Activated naive CD8-positive, alpha-beta T cell treated with anti-CD3 and anti-CD28 coated beads, Interleukin-2, amount 10 ng/mL, durations not matched to agents 7 days and 5 days (primary cell): ENCODE results near the gene SLC7A9. TPM values are rescaled to one million over a fixed set of nuclear protein-coding genes. Genes with fewer than 3 reads are reported as not detected.
"Not testable (repeated sequence)": the region's sequence is repeated elsewhere in the genome, so short reads cannot be mapped to it uniquely, and the experiment has no call there.

Experiments
- ATAC-seq: fragments of 150-1000 bp; cut with Tn5 transposase; one replicate; pipeline ENCODE4 v1.10.0; 2021; ENCODE audit warnings: low read depth, moderate library complexity
- POLR2A ChIA-PET: fragments of 350-600 bp; sonication (Branson Sonifier 250); formaldehyde crosslinking; loops from one replicate; lab custom pipeline; 2021; ENCODE audit warnings: antibody characterized with exemption; lab: Charles Lee
- DNase-seq: peaks from one replicate; pipeline ENCODE4 v3.0.0; 2021
- H3K27ac Mint-ChIP-seq: one replicate; pipeline ENCODE4 v1.8.0; 2022; ENCODE audit warnings: mild to moderate bottlenecking, mixed read lengths
- H3K27me3 Mint-ChIP-seq: one replicate; pipeline ENCODE4 v1.8.0; 2022; ENCODE audit warnings: mild to moderate bottlenecking, moderate library complexity, mixed read lengths
- H3K36me3 Mint-ChIP-seq: one replicate; pipeline ENCODE4 v1.8.0; 2021; ENCODE audit warnings: mild to moderate bottlenecking, mixed read lengths
- H3K4me1 Mint-ChIP-seq: one replicate; pipeline ENCODE4 v1.8.0; 2021; ENCODE audit warnings: mixed read lengths
- H3K4me3 Mint-ChIP-seq: one replicate; pipeline ENCODE4 v1.8.0; 2022; ENCODE audit warnings: mild to moderate bottlenecking, moderate library complexity, mixed read lengths
- H3K9me3 Mint-ChIP-seq: one replicate; pipeline ENCODE4 v1.8.0; 2021; ENCODE audit warnings: mixed read lengths
- total RNA-seq, 2 experiments: library from RNA; stranded (reverse); gene quantifications; one replicate each; pipeline ENCODE4 v1.2.3, GENCODE V29; 2021

The SLC7A9 gene
- total RNA-seq, 2 experiments from 2014 or later: 0.23 to 0.42 TPM

GRCh38 chr19:32895384-32895783 lies 25.8 kb upstream of the SLC7A9 start:
- Mint-ChIP-seq H3K27ac (no peak overlapping the region), H3K4me1 (peaks cover 5% of the 10 kb centered on the region), H3K27me3 (no peaks in the 10 kb centered on the region), H3K9me3 (peaks cover 26% of the 10 kb centered on the region), H3K36me3 (peaks cover 52% of the 10 kb centered on the region), H3K4me3 (no peak overlapping the region)
- ATAC-seq (no peak), DNase-seq (no peak)
- POLR2A ChIA-PET: no interaction called here

- Mint-ChIP-seq H3K27me3 (no peaks in the 10 kb centered on the region), H3K4me3 (no peak overlapping the region), H3K36me3 (peaks cover 40% of the 10 kb centered on the region), H3K27ac (no peak overlapping the region), H3K4me1 (peaks cover 5% of the 10 kb centered on the region), H3K9me3 (peaks cover 23% of the 10 kb centered on the region)
- DNase-seq: no peak
- POLR2A ChIA-PET: interaction anchor here (0.6 kb wide), 1 partner anchor 36 kb away, joined by 3 read pairs; no protein-coding TSS in a partner anchor
- ATAC-seq: no peak
Observed at GRCh38 chr19:32891609-32892008, 22.0 kb upstream of the SLC7A9 start.

DNA sequence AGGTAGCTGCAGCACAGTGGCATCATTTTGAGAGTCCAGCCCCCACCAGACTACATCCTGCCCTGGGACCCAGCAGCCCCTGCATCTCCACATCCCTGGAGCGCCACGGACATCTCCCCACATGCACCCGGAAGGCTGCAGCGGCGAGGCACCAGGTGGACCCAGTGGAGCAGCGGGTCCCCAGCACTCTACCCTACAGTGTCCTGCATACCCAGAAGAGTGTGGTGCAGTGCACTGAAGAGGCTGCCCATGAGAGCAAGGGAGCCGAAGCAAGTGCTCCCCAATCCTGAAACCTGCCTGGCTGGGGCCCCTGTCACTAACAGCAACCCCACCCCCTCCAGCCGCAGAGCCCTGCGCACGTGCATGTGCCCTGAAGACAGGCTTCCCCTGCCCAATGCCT lies 21.3 kb upstream of the SLC7A9 start:
- Mint-ChIP-seq H3K27ac (no peak overlapping the region), H3K4me1 (peaks cover 5% of the 10 kb centered on the region), H3K36me3 (peaks cover 38% of the 10 kb centered on the region), H3K27me3 (no peaks in the 10 kb centered on the region), H3K4me3 (no peak overlapping the region), H3K9me3 (peaks cover 23% of the 10 kb centered on the region)
- DNase-seq (no peak), ATAC-seq (no peak)
- POLR2A ChIA-PET: no interaction called here

GRCh38 chr19:32890326-32890725 lies 20.8 kb upstream of the SLC7A9 start:
- POLR2A ChIA-PET: no interaction called here
- H3K9me3 Mint-ChIP-seq: peaks cover 23% of the 10 kb centered on the region
- H3K4me1 Mint-ChIP-seq: peaks cover 4% of the 10 kb centered on the region
- no peaks in the 10 kb centered on the region for H3K27me3 Mint-ChIP-seq
- peaks cover 34% of the 10 kb centered on the region for H3K36me3 Mint-ChIP-seq
- no peak overlapping the region for H3K27ac Mint-ChIP-seq
- no peak for ATAC-seq
- no peak overlapping the region for H3K4me3 Mint-ChIP-seq
- DNase-seq: no peak

DNA sequence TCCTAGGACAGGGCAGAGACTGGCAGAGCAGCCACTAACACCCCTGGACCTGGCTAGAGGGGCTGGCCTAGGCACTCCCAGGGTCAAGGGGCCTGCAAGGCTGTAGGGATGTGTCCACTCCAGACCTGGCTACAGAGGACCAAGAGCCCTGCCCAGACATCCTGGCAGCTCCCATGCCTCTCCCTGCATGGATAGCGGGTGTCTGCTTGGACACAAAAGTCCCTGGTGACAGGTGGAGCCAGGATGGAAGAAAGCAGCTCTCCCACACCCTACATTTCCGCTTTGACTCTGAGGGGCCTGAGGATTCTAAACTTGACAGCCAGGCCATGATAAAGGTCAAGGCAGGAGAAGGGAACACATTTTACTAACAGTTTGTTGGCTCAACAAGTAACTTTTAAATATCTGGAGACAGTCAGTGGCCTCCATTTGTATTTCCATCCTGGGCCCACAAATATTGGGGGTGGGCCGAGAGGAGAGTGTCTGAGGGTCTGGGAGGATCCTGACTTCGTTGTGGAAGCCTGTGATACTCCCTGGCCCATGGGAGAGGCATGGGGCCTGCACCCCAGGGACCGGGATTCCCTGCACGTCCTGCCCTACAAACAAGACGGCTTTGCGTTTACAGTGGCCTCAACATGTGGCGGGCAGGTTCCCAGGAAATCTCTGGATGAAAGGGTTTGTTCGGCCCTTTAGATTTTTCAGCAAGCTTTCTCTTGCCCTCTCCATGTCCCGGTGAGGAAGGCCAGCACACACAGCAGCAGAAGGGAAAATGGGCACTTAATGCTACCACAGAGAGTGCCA lies 19.8 kb upstream of the SLC7A9 start:
- Mint-ChIP-seq H3K27me3 (no peaks in the 10 kb centered on the region), H3K36me3 (peaks cover 25% of the 10 kb centered on the region), H3K9me3 (peaks cover 18% of the 10 kb centered on the region), H3K27ac (no peak overlapping the region), H3K4me1 (no peaks in the 10 kb centered on the region), H3K4me3 (no peak overlapping the region)
- POLR2A ChIA-PET: no interaction called here
- DNase-seq (no peak), ATAC-seq (no peak)

DNA sequence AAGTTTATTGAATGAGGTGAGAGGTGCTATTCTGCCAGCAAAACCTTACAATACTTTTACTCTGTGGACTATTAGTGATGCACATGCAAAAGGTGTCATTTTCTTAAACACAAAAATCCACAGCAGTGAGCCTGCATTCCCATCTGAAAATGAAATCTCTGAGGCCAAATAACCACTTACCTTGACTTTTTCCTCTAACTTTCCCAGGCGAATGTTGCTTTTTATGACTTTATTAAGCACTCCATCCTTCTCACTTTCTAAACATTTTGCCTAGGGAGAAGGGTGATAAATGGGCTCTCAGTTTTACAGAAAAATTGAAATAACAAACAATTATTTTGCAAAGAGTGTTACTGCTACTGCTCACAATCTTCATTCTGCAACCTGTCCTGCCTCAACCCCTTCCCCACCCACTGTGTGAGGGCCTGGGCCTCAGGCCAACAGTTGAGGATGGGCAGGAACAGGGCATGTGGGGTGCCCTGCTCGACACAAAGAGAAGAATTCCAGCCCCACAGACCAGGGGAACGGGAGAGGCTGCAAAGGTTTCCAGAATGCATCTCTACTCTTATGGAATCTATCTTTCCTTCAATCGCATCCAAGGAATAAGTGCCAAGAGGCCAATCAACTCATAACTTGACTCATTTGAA lies 18.1 kb upstream of the SLC7A9 start:
- H3K27ac Mint-ChIP-seq: no peak overlapping the region
- peaks cover 10% of the 10 kb centered on the region for H3K9me3 Mint-ChIP-seq
- POLR2A ChIA-PET: no interaction called here
- ATAC-seq: no peak
- no peaks in the 10 kb centered on the region for H3K4me1 Mint-ChIP-seq
- no peak overlapping the region for H3K4me3 Mint-ChIP-seq
- peaks cover 14% of the 10 kb centered on the region for H3K36me3 Mint-ChIP-seq
- DNase-seq: no peak
- no peaks in the 10 kb centered on the region for H3K27me3 Mint-ChIP-seq

DNA sequence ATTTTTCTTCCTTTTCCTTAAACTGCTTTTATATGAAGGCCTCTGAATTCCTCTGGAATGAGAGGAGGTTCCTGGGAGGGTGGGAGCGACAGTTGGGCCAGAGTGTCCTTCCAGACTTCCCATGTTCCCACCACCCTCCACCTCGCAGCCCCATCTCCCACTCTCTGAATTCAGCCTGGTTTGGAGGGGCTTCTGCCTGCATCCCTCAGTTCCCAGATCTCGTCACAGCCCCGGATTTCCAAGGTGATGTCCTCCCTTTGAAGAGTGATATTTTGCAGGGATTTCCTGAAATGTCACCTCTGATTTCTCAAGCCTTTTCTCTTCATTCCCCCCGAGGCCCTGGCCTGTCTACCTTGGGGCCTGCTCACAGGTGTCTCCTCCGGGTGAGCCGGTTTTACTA lies 16.7 kb upstream of the SLC7A9 start:
- Mint-ChIP-seq H3K4me1 (no peaks in the 10 kb centered on the region), H3K4me3 (no peak overlapping the region), H3K27ac (no peak overlapping the region), H3K36me3 (peaks cover 5% of the 10 kb centered on the region), H3K9me3 (peaks cover 2% of the 10 kb centered on the region), H3K27me3 (no peaks in the 10 kb centered on the region)
- POLR2A ChIA-PET: no interaction called here
- DNase-seq (no peak), ATAC-seq (no peak)

DNA sequence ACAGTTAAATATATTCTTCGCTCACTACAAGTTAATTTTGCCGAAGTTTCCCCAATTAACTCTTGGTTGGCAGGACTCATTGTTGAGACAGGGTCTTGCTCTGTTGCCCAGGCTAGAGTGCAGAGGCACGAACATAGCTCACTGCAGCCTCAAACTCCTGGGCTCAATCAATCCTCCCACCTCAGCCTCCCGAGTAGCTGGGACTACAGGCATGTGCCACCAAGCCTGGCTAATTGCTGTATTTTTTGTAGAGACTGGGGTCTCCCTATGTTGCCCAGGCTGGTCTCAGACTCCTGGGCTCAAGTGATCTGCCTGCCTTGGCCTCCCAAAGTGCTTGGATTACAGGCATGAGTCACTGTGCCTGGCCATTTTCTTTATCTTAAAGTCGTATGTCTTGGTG lies 15.7 kb upstream of the SLC7A9 start:
- H3K4me3 Mint-ChIP-seq, H3K36me3 Mint-ChIP-seq, POLR2A ChIA-PET, H3K27ac Mint-ChIP-seq, H3K27me3 Mint-ChIP-seq, DNase-seq, H3K9me3 Mint-ChIP-seq, H3K4me1 Mint-ChIP-seq, ATAC-seq: not testable (repeated sequence)

- no peaks in the 10 kb centered on the region for H3K4me1 Mint-ChIP-seq
- H3K9me3 Mint-ChIP-seq: no peaks in the 10 kb centered on the region
- POLR2A ChIA-PET: no interaction called here
- no peak overlapping the region for H3K27ac Mint-ChIP-seq
- ATAC-seq (no peak), DNase-seq (no peak)
- no peaks in the 10 kb centered on the region for H3K27me3 Mint-ChIP-seq
- no peaks in the 10 kb centered on the region for H3K36me3 Mint-ChIP-seq
- no peak overlapping the region for H3K4me3 Mint-ChIP-seq
Observed at GRCh38 chr19:32881766-32882165, 12.2 kb upstream of the SLC7A9 start.

DNA sequence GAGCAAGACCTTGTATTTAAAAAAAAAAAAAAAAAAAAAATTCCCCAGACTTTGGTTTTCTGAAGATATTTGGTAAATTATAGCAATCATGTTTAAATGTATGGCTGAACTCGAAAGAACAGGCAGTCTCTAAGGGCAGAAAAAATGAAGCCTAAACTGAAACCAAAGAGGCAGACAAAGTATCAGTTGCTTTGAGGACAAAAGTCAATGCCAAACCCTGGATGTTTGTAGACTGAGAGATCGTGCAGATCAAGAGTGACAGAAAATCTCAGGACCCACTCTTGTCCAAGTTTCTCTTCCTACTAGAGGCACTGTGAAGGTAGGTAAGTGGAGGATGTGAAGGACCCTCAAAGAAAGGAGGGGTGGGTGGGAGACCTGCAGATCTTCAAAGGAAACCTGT lies 11.1 kb upstream of the SLC7A9 start:
- H3K4me3 Mint-ChIP-seq: no peak overlapping the region
- H3K27me3 Mint-ChIP-seq: no peaks in the 10 kb centered on the region
- no peak overlapping the region for H3K27ac Mint-ChIP-seq
- H3K36me3 Mint-ChIP-seq: no peaks in the 10 kb centered on the region
- no peak for ATAC-seq
- DNase-seq: no peak
- H3K4me1 Mint-ChIP-seq: no peaks in the 10 kb centered on the region
- POLR2A ChIA-PET: no interaction called here
- no peaks in the 10 kb centered on the region for H3K9me3 Mint-ChIP-seq

- DNase-seq: no peak
- no peaks in the 10 kb centered on the region for H3K27me3 Mint-ChIP-seq
- H3K4me1 Mint-ChIP-seq: no peaks in the 10 kb centered on the region
- no peak overlapping the region for H3K27ac Mint-ChIP-seq
- POLR2A ChIA-PET: no interaction called here
- no peaks in the 10 kb centered on the region for H3K9me3 Mint-ChIP-seq
- ATAC-seq: no peak
- H3K36me3 Mint-ChIP-seq: no peaks in the 10 kb centered on the region
- H3K4me3 Mint-ChIP-seq: no peak overlapping the region
Observed at GRCh38 chr19:32879741-32880140, 10.2 kb upstream of the SLC7A9 start.

DNA sequence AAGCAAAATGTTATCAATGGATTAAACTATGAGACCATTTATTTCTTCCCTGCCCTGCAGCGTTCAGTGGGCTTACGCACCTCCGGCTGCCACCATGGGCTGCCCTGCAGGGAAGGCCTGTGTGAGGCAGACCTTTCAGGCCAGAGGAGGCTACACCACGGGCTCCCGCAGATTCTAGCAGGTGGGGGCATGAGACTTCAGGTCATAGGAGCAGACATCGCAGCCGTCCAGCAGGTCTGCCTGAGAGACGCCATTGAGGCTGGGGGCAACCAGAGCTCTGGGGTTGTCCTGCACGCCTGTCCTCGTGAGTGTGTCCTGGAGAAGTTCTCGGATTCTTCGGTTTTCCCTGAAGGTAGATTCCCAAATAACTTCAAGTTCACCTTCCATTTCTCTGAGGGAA lies 9.4 kb upstream of the SLC7A9 start:
- POLR2A ChIA-PET: no interaction called here
- H3K4me3 Mint-ChIP-seq: no peak overlapping the region
- DNase-seq (no peak), ATAC-seq (no peak)
- H3K9me3 Mint-ChIP-seq: no peaks in the 10 kb centered on the region
- no peaks in the 10 kb centered on the region for H3K27me3 Mint-ChIP-seq
- H3K36me3 Mint-ChIP-seq: no peaks in the 10 kb centered on the region
- H3K27ac Mint-ChIP-seq: no peak overlapping the region
- no peaks in the 10 kb centered on the region for H3K4me1 Mint-ChIP-seq

DNA sequence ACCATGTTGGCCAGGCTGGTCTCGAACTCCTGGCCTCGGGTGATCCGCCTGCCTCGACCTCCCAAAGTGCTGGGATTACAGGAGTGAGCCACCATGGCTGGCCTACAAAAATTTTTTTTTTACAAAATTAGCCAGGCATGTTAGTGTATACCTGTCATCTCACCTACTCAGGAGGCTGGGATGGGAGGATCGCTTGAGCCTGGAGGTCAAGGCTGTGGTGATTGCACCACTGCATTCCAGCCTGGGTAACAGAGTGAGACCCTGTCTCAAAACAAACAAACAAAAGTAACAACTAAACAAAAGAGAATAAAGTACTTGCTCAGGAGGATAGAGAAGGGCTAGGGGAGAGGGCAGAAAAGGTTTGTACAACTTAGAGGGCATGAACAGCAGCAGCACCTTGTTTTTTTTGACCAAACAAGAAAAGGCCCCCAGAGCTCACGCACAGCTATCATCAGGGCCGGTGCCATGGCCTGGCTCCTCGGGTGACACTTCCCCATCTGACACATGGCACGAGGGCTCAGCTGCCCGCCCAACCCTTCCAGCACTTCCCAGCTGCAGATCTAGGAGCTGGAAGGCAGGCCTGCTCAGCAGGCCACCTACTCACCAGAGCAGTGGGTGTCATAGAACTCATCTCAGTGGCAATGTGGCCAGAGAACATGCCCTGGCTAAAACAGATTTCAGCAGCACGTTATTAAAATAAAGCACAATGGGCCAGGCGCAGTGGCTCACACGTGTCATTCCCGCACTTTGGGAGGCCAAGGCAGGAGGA lies 8.6 kb upstream of the SLC7A9 start:
- H3K9me3 Mint-ChIP-seq: no peaks in the 10 kb centered on the region
- H3K4me1 Mint-ChIP-seq: peaks cover 6% of the 10 kb centered on the region
- no peak overlapping the region for H3K27ac Mint-ChIP-seq
- DNase-seq: no peak
- H3K36me3 Mint-ChIP-seq: no peaks in the 10 kb centered on the region
- POLR2A ChIA-PET: no interaction called here
- no peaks in the 10 kb centered on the region for H3K27me3 Mint-ChIP-seq
- no peak for ATAC-seq
- H3K4me3 Mint-ChIP-seq: no peak overlapping the region
